Erythroblast (primary cell): ENCODE measurements around the gene SKI.

ENCODE experiments used
- GATA1 ChIP-seq: IDR thresholded peaks from 2 replicates; pipeline ENCODE4 v1.6.1; 2011; ENCODE audit warnings: low read depth, mild to moderate bottlenecking, control low read depth, low read length, moderate library complexity
- POLR2A ChIP-seq: IDR thresholded peaks from 2 replicates; pipeline ENCODE4 v1.6.1; 2011; ENCODE audit warnings: mild to moderate bottlenecking, low read length

GRCh38 chr1:2323451-2323974 lies 95.4 kb downstream of the SKI start:
- TF ChIP-seq GATA1 (no peak), POLR2A (no peak)
